ENCODE data around the gene MEGF10. TPM values are rescaled to one million over a fixed set of nuclear protein-coding genes. Genes with fewer than 3 reads are reported as not detected.
A peak's percentile ranks its signal among the peaks of the same experiment; 100 is the strongest.

MEGF10 gene
- polyA plus RNA-seq, 4 donors, result 0.31 to 0.35 TPM; not detected in 2

- FAIRE-seq, result no peak
- no peaks in the 10 kb centered on the region for H3K9me3 ChIP-seq (ENCODE audit: control insufficient read depth in 2 of 2, insufficient read depth in 1 of 2, low read depth in 1 of 2, low read length in 1 of 2)
- H3K4me1 ChIP-seq (ENCODE audit: control insufficient read depth in 3 of 3, insufficient read depth in 2 of 3, low read depth in 1 of 3, low read length in 2 of 3), result peaks cover 0 to 2% (median 0%) of the 10 kb centered on the region in 3 donors
- DNase-seq, result no peak
- H3K4me3 ChIP-seq (ENCODE audit: low read depth in 1 of 3, low read length in 3 of 3), result no peak overlapping the region
- no peak overlapping the region for H3K27ac ChIP-seq (ENCODE audit: low read depth in 1 of 3, low read length in 2 of 3)
- H3K27me3 ChIP-seq (ENCODE audit: control insufficient read depth in 3 of 3, insufficient read depth in 3 of 3, low read length in 3 of 3), result no peaks in the 10 kb centered on the region
- no peaks in the 10 kb centered on the region for H3K36me3 ChIP-seq (ENCODE audit: control insufficient read depth in 3 of 3, insufficient read depth in 2 of 3, low read depth in 1 of 3, low read length in 3 of 3)
- 72 to 87% (median 78%) methylated on average over 2 of the region's 2 CpGs for WGBS, 3 donors
Measured at GRCh38 chr5:127358284-127358683, 67.7 kb downstream of the MEGF10 start.

- Histone ChIP-seq H3K4me1 (ENCODE audit: control insufficient read depth in 3 of 3, insufficient read depth in 2 of 3, low read depth in 1 of 3, low read length in 2 of 3) (peaks cover 0 to 2% (median 0%) of the 10 kb centered on the region in 3 donors), H3K4me3 (ENCODE audit: low read depth in 1 of 3, low read length in 3 of 3) (no peak overlapping the region), H3K27ac (ENCODE audit: low read depth in 1 of 3, low read length in 2 of 3) (no peak overlapping the region), H3K27me3 (ENCODE audit: control insufficient read depth in 3 of 3, insufficient read depth in 3 of 3, low read length in 3 of 3) (no peaks in the 10 kb centered on the region), H3K36me3 (ENCODE audit: control insufficient read depth in 3 of 3, insufficient read depth in 2 of 3, low read depth in 1 of 3, low read length in 3 of 3) (no peaks in the 10 kb centered on the region), H3K9me3 (ENCODE audit: control insufficient read depth in 2 of 2, insufficient read depth in 1 of 2, low read depth in 1 of 2, low read length in 1 of 2) (no peaks in the 10 kb centered on the region)
- DNase-seq, result no peak
- WGBS, 3 donors, result 87 to 93% (median 91%) methylated on average over 1 of the region's 1 CpG
- FAIRE-seq, result no peak
Measured at GRCh38 chr5:127358740-127359139, 68.1 kb downstream of the MEGF10 start.

GRCh38 chr5:127359502-127359901, 68.9 kb downstream of the MEGF10 start:
- no peak overlapping the region for H3K27ac ChIP-seq (ENCODE audit: low read depth in 1 of 3, low read length in 2 of 3)
- H3K9me3 ChIP-seq (ENCODE audit: control insufficient read depth in 2 of 2, insufficient read depth in 1 of 2, low read depth in 1 of 2, low read length in 1 of 2), result no peaks in the 10 kb centered on the region
- no peaks in the 10 kb centered on the region for H3K36me3 ChIP-seq (ENCODE audit: control insufficient read depth in 3 of 3, insufficient read depth in 2 of 3, low read depth in 1 of 3, low read length in 3 of 3)
- DNase-seq (peak in 1 of 2 donors; percentile 60), FAIRE-seq (no peak)
- H3K4me3 ChIP-seq (ENCODE audit: low read depth in 1 of 3, low read length in 3 of 3), result no peak overlapping the region
- H3K4me1 ChIP-seq (ENCODE audit: control insufficient read depth in 3 of 3, insufficient read depth in 2 of 3, low read depth in 1 of 3, low read length in 2 of 3), result no peaks in the 10 kb centered on the region
- no peaks in the 10 kb centered on the region for H3K27me3 ChIP-seq (ENCODE audit: control insufficient read depth in 3 of 3, insufficient read depth in 3 of 3, low read length in 3 of 3)
- whole genome bisulfite sequencing, 3 donors, result 18 to 59% (median 37%) methylated on average over 2 of the region's 2 CpGs

GRCh38 chr5:127363403-127363802, 72.8 kb downstream of the MEGF10 start:
- no peak overlapping the region for H3K4me3 ChIP-seq (ENCODE audit: low read depth in 1 of 3, low read length in 3 of 3)

GRCh38 chr5:127367029-127367428, 76.4 kb downstream of the MEGF10 start:
- H3K36me3 ChIP-seq (ENCODE audit: control insufficient read depth in 3 of 3, insufficient read depth in 2 of 3, low read depth in 1 of 3, low read length in 3 of 3), result no peaks in the 10 kb centered on the region
- FAIRE-seq, result no peak
- peaks cover 0 to 3% (median 0%) of the 10 kb centered on the region in 3 donors for H3K4me1 ChIP-seq (ENCODE audit: control insufficient read depth in 3 of 3, insufficient read depth in 2 of 3, low read depth in 1 of 3, low read length in 2 of 3)
- no peak for DNase-seq
- 79 to 83% (median 81%) methylated on average over 1 of the region's 1 CpG for WGBS, 3 donors
- no peaks in the 10 kb centered on the region for H3K9me3 ChIP-seq (ENCODE audit: control insufficient read depth in 2 of 2, insufficient read depth in 1 of 2, low read depth in 1 of 2, low read length in 1 of 2)
- no peak overlapping the region for H3K27ac ChIP-seq (ENCODE audit: low read depth in 1 of 3, low read length in 2 of 3)
- no peaks in the 10 kb centered on the region for H3K27me3 ChIP-seq (ENCODE audit: control insufficient read depth in 3 of 3, insufficient read depth in 3 of 3, low read length in 3 of 3)
- no peak overlapping the region for H3K4me3 ChIP-seq (ENCODE audit: low read depth in 1 of 3, low read length in 3 of 3)

More at GRCh38 chr5:127363403-127363802, 72.8 kb downstream of the MEGF10 start:
- H3K4me1 ChIP-seq (ENCODE audit: control insufficient read depth in 3 of 3, insufficient read depth in 2 of 3, low read depth in 1 of 3, low read length in 2 of 3), result peaks cover 0 to 3% (median 0%) of the 10 kb centered on the region in 3 donors
- H3K36me3 ChIP-seq (ENCODE audit: control insufficient read depth in 3 of 3, insufficient read depth in 2 of 3, low read depth in 1 of 3, low read length in 3 of 3), result no peaks in the 10 kb centered on the region
- no peaks in the 10 kb centered on the region for H3K9me3 ChIP-seq (ENCODE audit: control insufficient read depth in 2 of 2, insufficient read depth in 1 of 2, low read depth in 1 of 2, low read length in 1 of 2)
- 18 to 66% (median 35%) methylated on average over 4 of the region's 4 CpGs for WGBS, 3 donors
- no peaks in the 10 kb centered on the region for H3K27me3 ChIP-seq (ENCODE audit: control insufficient read depth in 3 of 3, insufficient read depth in 3 of 3, low read length in 3 of 3)
- DNase-seq, result peak in 1 of 2 donors; percentile 91
- no peak for FAIRE-seq
- H3K27ac ChIP-seq (ENCODE audit: low read depth in 1 of 3, low read length in 2 of 3), result no peak overlapping the region

GRCh38 chr5:127367946-127368465, 77.4 kb downstream of the MEGF10 start:
- H3K9me3 ChIP-seq (ENCODE audit: control insufficient read depth in 2 of 2, insufficient read depth in 1 of 2, low read depth in 1 of 2, low read length in 1 of 2), result no peaks in the 10 kb centered on the region
- peak; percentile 58 to 80 for DNase-seq
- FAIRE-seq, result no peak
- no peak overlapping the region for H3K27ac ChIP-seq (ENCODE audit: low read depth in 1 of 3, low read length in 2 of 3)
- H3K4me3 ChIP-seq (ENCODE audit: low read depth in 1 of 3, low read length in 3 of 3), result no peak overlapping the region
- H3K36me3 ChIP-seq (ENCODE audit: control insufficient read depth in 3 of 3, insufficient read depth in 2 of 3, low read depth in 1 of 3, low read length in 3 of 3), result no peaks in the 10 kb centered on the region
- WGBS, 3 donors, result 19 to 65% (median 29%) methylated on average over 1 of the region's 1 CpG
- no peaks in the 10 kb centered on the region for H3K27me3 ChIP-seq (ENCODE audit: control insufficient read depth in 3 of 3, insufficient read depth in 3 of 3, low read length in 3 of 3)
- H3K4me1 ChIP-seq (ENCODE audit: control insufficient read depth in 3 of 3, insufficient read depth in 2 of 3, low read depth in 1 of 3, low read length in 2 of 3), result peaks cover 0 to 3% (median 0%) of the 10 kb centered on the region in 3 donors

GRCh38 chr5:127369796-127370195, 79.2 kb downstream of the MEGF10 start:
- Histone ChIP-seq H3K27ac (ENCODE audit: low read depth in 1 of 3, low read length in 2 of 3) (no peak overlapping the region), H3K27me3 (ENCODE audit: control insufficient read depth in 3 of 3, insufficient read depth in 3 of 3, low read length in 3 of 3) (no peaks in the 10 kb centered on the region), H3K9me3 (ENCODE audit: control insufficient read depth in 2 of 2, insufficient read depth in 1 of 2, low read depth in 1 of 2, low read length in 1 of 2) (peaks cover 0 to 2% of the 10 kb centered on the region in 2 donors), H3K4me3 (ENCODE audit: low read depth in 1 of 3, low read length in 3 of 3) (no peak overlapping the region), H3K36me3 (ENCODE audit: control insufficient read depth in 3 of 3, insufficient read depth in 2 of 3, low read depth in 1 of 3, low read length in 3 of 3) (no peaks in the 10 kb centered on the region), H3K4me1 (ENCODE audit: control insufficient read depth in 3 of 3, insufficient read depth in 2 of 3, low read depth in 1 of 3, low read length in 2 of 3) (peaks cover 0 to 3% (median 0%) of the 10 kb centered on the region in 3 donors)
- FAIRE-seq, result no peak
- DNase-seq, result no peak
- 26 to 56% (median 26%) methylated on average over 4 of the region's 4 CpGs for WGBS, 3 donors

GRCh38 chr5:127370631-127371030, 80.0 kb downstream of the MEGF10 start:
- no peak overlapping the region for H3K4me3 ChIP-seq (ENCODE audit: low read depth in 1 of 3, low read length in 3 of 3)
- no peaks in the 10 kb centered on the region for H3K36me3 ChIP-seq (ENCODE audit: control insufficient read depth in 3 of 3, insufficient read depth in 2 of 3, low read depth in 1 of 3, low read length in 3 of 3)
- peaks cover 0 to 3% (median 0%) of the 10 kb centered on the region in 3 donors for H3K4me1 ChIP-seq (ENCODE audit: control insufficient read depth in 3 of 3, insufficient read depth in 2 of 3, low read depth in 1 of 3, low read length in 2 of 3)
- peaks cover 0 to 2% of the 10 kb centered on the region in 2 donors for H3K9me3 ChIP-seq (ENCODE audit: control insufficient read depth in 2 of 2, insufficient read depth in 1 of 2, low read depth in 1 of 2, low read length in 1 of 2)
- no peak overlapping the region for H3K27ac ChIP-seq (ENCODE audit: low read depth in 1 of 3, low read length in 2 of 3)
- FAIRE-seq, result no peak
- 76 to 83% (median 82%) methylated on average over 8 of the region's 8 CpGs for whole genome bisulfite sequencing, 3 donors
- no peak for DNase-seq
- no peaks in the 10 kb centered on the region for H3K27me3 ChIP-seq (ENCODE audit: control insufficient read depth in 3 of 3, insufficient read depth in 3 of 3, low read length in 3 of 3)
